GM18951 (cell line): ENCODE measurements around the gene LYPD3.

Experiments used
- POLR2A ChIP-seq: IDR thresholded peaks from 4 replicates; pipeline ENCODE4 v1.6.1; 2011; ENCODE audit warnings: mild to moderate bottlenecking; ENCODE audit not compliant: insufficient read length, insufficient read depth; ENCODE audit errors: extremely low read depth
- in situ Hi-C: fragments of 300-500 bp; cut with MboI; formaldehyde crosslinking; loops from one replicate; pipeline ENCODE4 v1.12.0; 2022; ENCODE audit warnings: low sequenced_read_pairs, mixed read lengths, inconsistent platforms; ENCODE audit not compliant: unreplicated experiment

LYPD3 gene

DNA sequence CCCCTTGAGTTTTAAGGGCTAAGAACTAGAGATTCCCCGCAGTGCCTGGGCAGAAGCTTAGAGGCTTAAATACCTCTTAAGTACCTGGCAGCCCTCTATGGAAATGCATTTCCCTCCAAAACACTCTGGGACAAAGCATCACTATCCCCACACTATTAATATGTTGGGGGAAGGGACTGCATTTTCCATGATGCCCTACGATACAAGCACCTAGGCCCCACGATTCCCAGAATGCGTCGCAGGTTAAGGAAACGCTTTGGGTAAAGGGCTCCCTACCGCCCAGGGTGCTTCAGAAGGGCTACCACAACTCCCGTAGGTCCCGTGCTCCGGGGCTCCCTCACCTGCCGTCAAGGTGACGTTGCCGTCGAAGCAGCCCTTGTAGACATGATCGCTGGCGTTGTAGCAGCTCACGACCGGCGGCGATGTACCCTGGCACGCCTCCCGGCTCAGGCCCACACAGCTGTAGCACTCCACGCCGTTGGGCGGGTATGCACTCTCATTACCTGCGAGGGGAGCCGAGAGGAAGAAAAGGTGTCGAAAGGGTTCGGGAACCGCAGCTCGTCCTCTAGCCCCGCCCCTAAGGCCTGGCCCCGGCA lies 2.5 kb downstream of the LYPD3 start:
- TF ChIP-seq POLR2A = no peak
- in situ Hi-C loops = no loop called here

- TF ChIP-seq POLR2A = no peak
- in situ Hi-C loops = no loop called here
Measured at GRCh38 chr19:43462383-43462782, 3.0 kb downstream of the LYPD3 start.

- in situ Hi-C loops = no loop called here
- TF ChIP-seq POLR2A = no peak
Measured at GRCh38 chr19:43461303-43461702, 4.1 kb downstream of the LYPD3 start.

DNA sequence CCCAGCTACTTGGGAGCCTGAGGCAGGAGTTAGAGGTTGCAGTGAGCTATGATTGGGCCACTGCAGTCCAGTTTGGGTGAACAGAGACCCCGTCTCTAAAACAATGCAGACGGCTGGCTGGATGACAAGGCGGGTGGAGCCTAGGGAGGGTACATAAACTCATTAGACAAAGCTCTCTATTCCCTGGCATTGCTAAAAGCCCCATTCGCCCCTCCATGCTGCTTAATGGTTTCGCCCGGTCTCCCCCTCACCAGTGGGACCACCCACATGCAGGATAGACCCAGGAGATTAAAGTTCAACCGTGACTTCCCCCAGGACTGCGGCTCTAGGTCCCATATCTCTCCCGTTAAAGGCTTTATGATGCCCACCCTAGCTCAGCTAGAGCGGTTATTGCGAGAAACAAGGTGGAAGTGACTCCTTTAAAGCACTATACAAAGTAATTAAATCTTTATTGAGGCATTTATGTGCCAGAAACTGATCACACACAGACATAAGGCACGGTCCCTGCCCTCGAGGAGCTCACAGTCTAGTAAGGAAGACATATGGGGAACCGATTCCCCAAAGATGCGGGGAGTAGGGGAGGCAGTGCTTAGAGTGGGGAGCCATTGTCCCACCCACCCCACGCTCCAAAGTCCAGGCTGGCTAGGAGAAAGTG lies 4.9 kb downstream of the LYPD3 start:
- no peak for TF ChIP-seq POLR2A
- in situ Hi-C loops = no loop called here

- no peak for TF ChIP-seq POLR2A
- in situ Hi-C loops = no loop called here
Measured at GRCh38 chr19:43457809-43458208, 7.6 kb downstream of the LYPD3 start.

- no peak for TF ChIP-seq POLR2A
- in situ Hi-C loops = no loop called here
Measured at GRCh38 chr19:43455321-43456113, 9.9 kb downstream of the LYPD3 start.

GRCh38 chr19:43454031-43454430 lies 11.4 kb downstream of the LYPD3 start:
- in situ Hi-C loops = no loop called here

GRCh38 chr19:43452582-43452981 lies 12.8 kb downstream of the LYPD3 start:
- in situ Hi-C loops = no loop called here
- no peak for TF ChIP-seq POLR2A

More at GRCh38 chr19:43454031-43454430, 11.4 kb downstream of the LYPD3 start:
- TF ChIP-seq POLR2A = no peak

- in situ Hi-C loops = no loop called here
- TF ChIP-seq POLR2A = no peak
Measured at GRCh38 chr19:43450545-43450997, 14.8 kb downstream of the LYPD3 start.

DNA sequence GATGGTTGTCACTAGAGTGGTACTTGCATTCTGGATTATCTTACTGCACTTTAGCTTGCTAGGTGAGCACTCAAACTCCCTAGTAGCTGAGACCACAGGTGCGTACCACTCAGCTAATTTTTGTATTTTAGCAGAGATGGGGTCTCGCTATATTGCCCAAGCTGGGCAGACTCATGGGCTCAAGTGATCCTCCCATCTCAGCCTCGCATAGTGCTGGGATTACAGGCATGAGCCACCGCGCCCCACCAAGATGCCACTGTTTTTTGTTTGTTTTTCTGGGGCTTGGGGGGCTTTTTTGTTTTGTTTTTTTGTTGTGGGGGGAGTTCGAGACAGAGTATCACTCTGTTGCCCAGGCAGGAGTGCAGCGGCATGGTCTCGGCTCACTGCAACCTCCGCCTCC lies 17.8 kb downstream of the LYPD3 start:
- TF ChIP-seq POLR2A = no peak
- in situ Hi-C loops = loop anchor here (5.0 kb wide), 1 partner anchor 75 kb away; no protein-coding TSS in a partner anchor

- no peak for TF ChIP-seq POLR2A
- in situ Hi-C loops = loop anchor here (5.0 kb wide), 1 partner anchor 75 kb away; no protein-coding TSS in a partner anchor
Measured at GRCh38 chr19:43446746-43447489, 18.5 kb downstream of the LYPD3 start.

DNA sequence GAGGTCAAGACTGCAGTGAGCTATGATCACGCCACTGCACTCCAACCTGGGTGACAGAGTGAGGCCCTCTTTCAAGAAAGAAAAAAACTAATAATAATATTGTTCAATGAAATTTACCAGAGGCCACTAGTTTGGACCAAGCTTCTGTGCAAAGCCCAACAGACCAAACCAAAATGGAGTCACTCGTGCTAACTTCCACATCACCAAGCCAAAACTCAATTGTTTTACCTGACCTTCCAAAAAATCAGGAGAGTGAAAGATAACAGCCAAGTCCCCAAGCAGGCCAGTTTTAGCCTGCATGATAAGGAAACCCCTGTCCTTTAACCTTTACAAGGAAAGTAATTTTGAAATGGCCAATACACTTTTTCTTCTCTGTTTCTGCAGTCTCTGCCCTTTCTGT lies 20.0 kb downstream of the LYPD3 start:
- TF ChIP-seq POLR2A = no peak
- in situ Hi-C loops = loop anchor here (5.0 kb wide), 1 partner anchor 77 kb away; no protein-coding TSS in a partner anchor
